Measurements from ENCODE around the gene CHD9. TPM values are rescaled to one million over a fixed set of nuclear protein-coding genes. Genes with fewer than 3 reads are reported as not detected.

The CHD9 gene
- polyA plus RNA-seq, 1 donor from 2014 or later = 69.3 TPM

GRCh38 chr16:53029971-53030370, 24.8 kb upstream of the CHD9 start:
- H3F3A ChIP-seq (ENCODE audit: insufficient read depth, low read length, poor library complexity, severe bottlenecking) = no peaks in the 10 kb centered on the region
- no peaks in the 10 kb centered on the region for H3K9me3 ChIP-seq (ENCODE audit: low read length)
- no peak overlapping the region for H2AFZ ChIP-seq (ENCODE audit: low read depth, low read length)
- no peak overlapping the region for H3K9ac ChIP-seq (ENCODE audit: low read length)
- no peak for TF ChIP-seq CTCF (IDR thresholded peaks at IDR 0.05; ENCODE audit: poor library complexity, severe bottlenecking)
- no peak for TF ChIP-seq MXI1 (conservative IDR thresholded peaks at IDR 0.05; ENCODE audit: poor library complexity, severe bottlenecking)
- TF ChIP-seq TAF1 (IDR thresholded peaks at IDR 0.05; ENCODE audit: low read depth) = no peak
- TF ChIP-seq SMC3 (conservative IDR thresholded peaks at IDR 0.05; ENCODE audit: poor library complexity) = no peak
- TF ChIP-seq REST (IDR thresholded peaks at IDR 0.05; ENCODE audit: borderline replicate concordance) = no peak
- TF ChIP-seq RAD21 (conservative IDR thresholded peaks at IDR 0.05) = no peak
- TF ChIP-seq EP300 (conservative IDR thresholded peaks at IDR 0.05; ENCODE audit: poor library complexity, severe bottlenecking) = no peak
- TF ChIP-seq EZH2 (IDR thresholded peaks at IDR 0.05; ENCODE audit: borderline replicate concordance, insufficient read depth, low read length, poor library complexity, severe bottlenecking) = no peak
- TF ChIP-seq POLR2AphosphoS5 (IDR thresholded peaks at IDR 0.05) = no peak
- no peaks in the 10 kb centered on the region for H3K36me3 ChIP-seq (ENCODE audit: insufficient read depth, low read length)
- H3K4me3 ChIP-seq (ENCODE audit: low read length) = no peak overlapping the region
- H3K27me3 ChIP-seq (ENCODE audit: insufficient read depth, low read depth, low read length) = no peaks in the 10 kb centered on the region
- H3K4me2 ChIP-seq (ENCODE audit: low read length) = no peak overlapping the region
- H4K20me1 ChIP-seq (ENCODE audit: insufficient read depth) = no peaks in the 10 kb centered on the region
- H3K79me2 ChIP-seq (replicated peaks; ENCODE audit: insufficient read depth, low read length) = no peaks in the 10 kb centered on the region
- no peaks in the 10 kb centered on the region for H3K9me2 ChIP-seq (ENCODE audit: insufficient read depth, low read length)
- H3K27ac ChIP-seq (ENCODE audit: low read length) = no peak overlapping the region

GRCh38 chr16:53031323-53031942, 23.4 kb upstream of the CHD9 start:
- Histone ChIP-seq H3K4me3 (ENCODE audit: low read length) (no peak overlapping the region), H3K79me2 (replicated peaks; ENCODE audit: insufficient read depth, low read length) (no peaks in the 10 kb centered on the region), H2AFZ (ENCODE audit: low read depth, low read length) (no peak overlapping the region), H4K20me1 (ENCODE audit: insufficient read depth) (no peaks in the 10 kb centered on the region), H3K36me3 (ENCODE audit: insufficient read depth, low read length) (no peaks in the 10 kb centered on the region), H3K9ac (ENCODE audit: low read length) (no peak overlapping the region), H3K9me3 (ENCODE audit: low read length) (no peaks in the 10 kb centered on the region), H3K27me3 (ENCODE audit: insufficient read depth, low read depth, low read length) (no peaks in the 10 kb centered on the region), H3F3A (ENCODE audit: insufficient read depth, low read length, poor library complexity, severe bottlenecking) (no peaks in the 10 kb centered on the region), H3K9me2 (ENCODE audit: insufficient read depth, low read length) (no peaks in the 10 kb centered on the region), H3K27ac (ENCODE audit: low read length) (no peak overlapping the region), H3K4me2 (ENCODE audit: low read length) (no peak overlapping the region)
- TF ChIP-seq POLR2AphosphoS5 (IDR thresholded peaks at IDR 0.05) (no peak), SMC3 (conservative IDR thresholded peaks at IDR 0.05; ENCODE audit: poor library complexity) (no peak), EP300 (conservative IDR thresholded peaks at IDR 0.05; ENCODE audit: poor library complexity, severe bottlenecking) (no peak)

Measured in neural cell (in vitro differentiated cells).